IPS-18c (cell line): ENCODE measurements around the gene LDLRAD4.

Source experiments
- H3K4me3 ChIP-seq: 2 replicates; pipeline ENCODE4 v1.7.0; 2013; ENCODE audit warnings: low read depth, mild to moderate bottlenecking, low read length, moderate library complexity; ENCODE audit not compliant: insufficient read depth
- H3K9me3 ChIP-seq: one replicate; pipeline ENCODE4 v1.6.1; 2013; ENCODE audit warnings: mild to moderate bottlenecking, low read length, moderate library complexity; ENCODE audit not compliant: control insufficient read depth, insufficient read depth

LDLRAD4 gene

GRCh38 chr18:13500869-13501542 is 282.4 kb downstream of the LDLRAD4 start:
- no peaks in the 10 kb centered on the region for H3K9me3 ChIP-seq
- no peak overlapping the region for H3K4me3 ChIP-seq

- H3K4me3 ChIP-seq = no peak overlapping the region
Observed at GRCh38 chr18:13501543-13501887, 283.0 kb downstream of the LDLRAD4 start.

DNA sequence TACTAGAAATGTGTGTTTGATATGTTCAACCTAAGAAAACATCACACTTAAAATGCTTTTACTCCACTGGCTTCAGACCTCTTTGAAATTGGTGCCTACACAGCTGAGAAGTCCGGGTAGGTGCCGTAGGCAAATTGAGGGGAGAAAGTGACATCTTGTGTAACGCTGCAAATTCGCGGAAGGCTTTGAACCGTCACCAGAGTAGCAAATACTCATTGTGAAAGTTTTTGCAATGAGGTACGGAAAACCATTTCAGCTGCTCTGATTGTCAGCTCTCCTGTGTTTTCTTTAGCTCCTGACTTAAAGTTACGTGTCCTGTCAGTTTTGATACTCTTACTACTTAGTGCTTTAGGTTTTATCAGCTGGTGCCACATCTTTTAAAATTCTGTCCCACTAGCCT is 283.3 kb downstream of the LDLRAD4 start:
- Histone ChIP-seq H3K9me3 (no peaks in the 10 kb centered on the region), H3K4me3 (no peak overlapping the region)

More at GRCh38 chr18:13501543-13501887, 283.0 kb downstream of the LDLRAD4 start:
- no peaks in the 10 kb centered on the region for H3K9me3 ChIP-seq

- Histone ChIP-seq H3K9me3 (no peaks in the 10 kb centered on the region), H3K4me3 (no peak overlapping the region)
Observed at GRCh38 chr18:13502585-13502984, 284.0 kb downstream of the LDLRAD4 start.

DNA sequence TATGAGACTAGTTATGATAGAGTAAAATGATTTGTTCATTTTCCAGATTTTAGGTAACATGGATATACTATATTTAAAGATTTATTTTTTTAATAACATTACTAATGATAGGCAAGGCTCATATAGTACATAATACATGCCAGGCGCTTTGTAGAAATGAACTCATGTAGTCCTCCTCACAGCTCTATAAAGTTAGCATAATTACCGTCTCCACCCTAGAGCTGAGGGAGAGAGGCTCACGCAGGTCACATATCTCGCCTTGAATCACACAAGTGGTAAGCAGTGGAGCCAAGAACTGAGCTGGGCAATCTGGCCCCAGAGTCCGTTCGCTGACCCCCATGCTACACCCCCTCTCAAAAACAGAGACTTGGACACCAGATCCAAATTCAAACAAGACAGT is 285.3 kb downstream of the LDLRAD4 start:
- Histone ChIP-seq H3K9me3 (no peaks in the 10 kb centered on the region), H3K4me3 (no peak overlapping the region)

GRCh38 chr18:13505780-13506345 is 287.3 kb downstream of the LDLRAD4 start:
- no peaks in the 10 kb centered on the region for H3K9me3 ChIP-seq
- H3K4me3 ChIP-seq = no peak overlapping the region

GRCh38 chr18:13510594-13510993 is 292.0 kb downstream of the LDLRAD4 start:
- no peaks in the 10 kb centered on the region for H3K9me3 ChIP-seq
- H3K4me3 ChIP-seq = no peak overlapping the region

DNA sequence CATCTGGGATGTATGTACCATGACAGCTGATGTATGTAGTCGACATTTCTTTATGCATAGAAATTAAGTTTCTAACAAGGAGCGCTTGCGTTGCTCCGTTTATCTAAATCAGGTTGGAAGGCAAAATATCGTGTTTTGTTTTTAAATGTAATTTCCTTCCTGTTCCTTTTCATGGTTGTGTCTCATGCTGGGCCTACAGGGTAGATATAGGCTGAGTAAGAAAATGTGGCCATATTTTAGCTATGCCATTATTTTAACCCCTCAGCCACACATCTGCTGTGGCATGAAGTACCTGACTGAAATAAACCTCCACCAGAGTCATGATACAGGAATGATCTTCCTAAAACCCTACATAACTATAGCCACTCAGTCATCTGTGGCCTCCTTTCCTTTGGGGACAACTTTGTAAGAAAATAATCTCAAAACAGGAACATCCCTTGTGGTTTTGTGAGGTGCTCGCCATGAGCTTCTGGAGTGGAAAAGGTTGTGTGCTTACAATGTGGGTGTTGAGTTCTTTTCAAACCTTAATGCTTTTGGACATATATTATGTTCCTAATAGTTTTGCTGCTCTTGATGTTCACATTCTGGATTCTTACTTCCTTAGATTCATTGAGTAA is 293.5 kb downstream of the LDLRAD4 start:
- no peaks in the 10 kb centered on the region for H3K9me3 ChIP-seq
- H3K4me3 ChIP-seq = no peak overlapping the region

DNA sequence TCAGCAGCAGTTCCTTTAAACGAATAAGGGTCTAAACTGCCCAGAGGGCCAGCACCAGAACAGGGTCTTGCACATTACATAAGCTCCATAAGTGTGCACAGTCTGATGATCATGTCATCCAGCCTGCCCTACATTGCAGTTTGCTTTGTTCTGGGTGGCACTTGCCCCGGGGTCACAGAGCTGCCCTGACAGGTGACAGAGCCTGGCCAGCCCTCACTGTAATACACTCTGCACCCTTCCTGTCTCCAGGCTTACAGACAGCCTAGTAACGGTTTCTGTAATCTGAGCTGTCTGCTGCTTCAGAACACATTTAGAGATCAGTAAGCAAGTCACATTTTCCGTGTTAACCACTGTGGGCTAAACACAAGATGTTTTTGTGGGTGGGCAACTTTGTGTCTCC is 294.5 kb downstream of the LDLRAD4 start:
- H3K9me3 ChIP-seq = no peaks in the 10 kb centered on the region
- H3K4me3 ChIP-seq = no peak overlapping the region

GRCh38 chr18:13513481-13513880 is 294.9 kb downstream of the LDLRAD4 start:
- H3K9me3 ChIP-seq = no peaks in the 10 kb centered on the region
- no peak overlapping the region for H3K4me3 ChIP-seq

GRCh38 chr18:13514558-13514957 is 296.0 kb downstream of the LDLRAD4 start:
- Histone ChIP-seq H3K9me3 (no peaks in the 10 kb centered on the region), H3K4me3 (no peak overlapping the region)

DNA sequence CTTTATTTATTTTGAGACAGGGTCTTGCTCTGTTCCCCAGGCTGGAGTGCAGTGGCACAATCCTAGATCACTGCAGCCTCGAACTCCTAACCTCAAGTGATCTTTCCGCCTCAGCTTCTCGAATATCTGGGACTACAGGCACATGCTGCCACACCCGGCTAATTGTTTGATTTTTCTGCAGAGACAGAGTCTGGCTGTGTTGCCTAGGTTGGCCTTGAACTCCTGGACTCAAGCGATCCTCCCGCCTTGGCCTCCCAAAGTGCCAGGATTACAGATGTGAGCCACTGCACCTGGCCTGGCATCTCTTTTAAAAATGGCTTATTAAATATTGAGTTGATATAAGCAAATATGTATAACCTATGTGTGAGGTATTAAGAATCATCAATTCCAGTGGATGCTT is 298.3 kb downstream of the LDLRAD4 start:
- H3K4me3 ChIP-seq = no peak overlapping the region
- H3K9me3 ChIP-seq = no peaks in the 10 kb centered on the region

DNA sequence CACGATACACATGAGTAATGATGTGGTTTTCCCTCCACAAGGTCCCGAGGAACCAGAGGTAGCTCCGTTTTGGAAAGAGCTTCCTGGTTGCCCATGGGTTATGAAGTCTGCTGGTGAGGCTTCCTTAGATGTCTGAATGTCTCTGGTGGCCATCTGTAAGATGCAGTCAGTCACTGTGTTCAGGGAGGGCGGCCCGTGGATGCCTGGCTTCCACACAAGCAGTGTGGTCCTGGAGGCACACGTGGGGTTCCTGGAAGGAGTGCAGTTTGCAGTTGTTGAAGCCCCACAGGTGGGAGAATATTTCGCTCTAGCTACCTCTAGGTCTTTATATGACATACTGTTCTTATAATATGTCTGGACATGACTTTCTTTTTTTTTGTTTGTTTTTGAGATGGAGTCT is 298.8 kb downstream of the LDLRAD4 start:
- Histone ChIP-seq H3K9me3 (no peaks in the 10 kb centered on the region), H3K4me3 (no peak overlapping the region)

DNA sequence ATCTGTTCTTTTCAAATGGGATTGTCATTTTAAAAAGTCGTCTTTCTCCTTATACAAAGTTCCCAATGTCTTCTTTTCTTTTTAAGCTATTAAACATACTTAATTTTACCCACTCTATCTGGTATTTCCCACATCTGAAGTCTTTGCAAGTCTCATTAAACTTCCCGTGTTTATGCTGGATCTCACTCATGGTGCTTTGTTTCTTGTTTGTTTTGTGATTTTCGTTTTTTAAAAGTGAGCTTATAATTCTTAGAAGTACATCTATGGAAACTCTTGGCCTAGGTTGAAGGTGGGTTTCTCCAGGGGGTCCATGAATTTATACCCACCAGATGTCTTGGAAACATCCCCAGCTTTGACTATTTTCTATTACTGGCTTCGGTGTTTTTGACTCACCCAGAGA is 299.8 kb downstream of the LDLRAD4 start:
- no peaks in the 10 kb centered on the region for H3K9me3 ChIP-seq
- no peak overlapping the region for H3K4me3 ChIP-seq

DNA sequence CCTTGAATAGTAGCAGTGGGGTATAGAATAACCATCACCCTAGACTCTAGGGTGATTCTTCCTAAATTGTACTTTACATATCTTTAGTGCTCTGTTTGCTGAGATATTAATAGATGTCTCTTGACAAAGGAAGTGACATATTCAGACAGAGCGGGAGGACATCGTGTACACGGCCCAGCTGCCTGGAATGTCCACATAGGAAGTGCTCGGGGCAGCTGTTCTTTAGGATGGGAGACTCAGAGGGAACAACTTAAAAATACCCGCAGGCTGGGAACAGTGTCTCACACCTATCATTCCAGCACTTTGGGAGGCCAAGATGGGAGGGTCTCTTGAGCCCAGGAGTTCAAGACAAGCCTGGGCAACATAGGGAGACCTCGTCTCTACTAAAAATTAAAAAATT is 301.7 kb downstream of the LDLRAD4 start:
- Histone ChIP-seq H3K9me3 (no peaks in the 10 kb centered on the region), H3K4me3 (no peak overlapping the region)

DNA sequence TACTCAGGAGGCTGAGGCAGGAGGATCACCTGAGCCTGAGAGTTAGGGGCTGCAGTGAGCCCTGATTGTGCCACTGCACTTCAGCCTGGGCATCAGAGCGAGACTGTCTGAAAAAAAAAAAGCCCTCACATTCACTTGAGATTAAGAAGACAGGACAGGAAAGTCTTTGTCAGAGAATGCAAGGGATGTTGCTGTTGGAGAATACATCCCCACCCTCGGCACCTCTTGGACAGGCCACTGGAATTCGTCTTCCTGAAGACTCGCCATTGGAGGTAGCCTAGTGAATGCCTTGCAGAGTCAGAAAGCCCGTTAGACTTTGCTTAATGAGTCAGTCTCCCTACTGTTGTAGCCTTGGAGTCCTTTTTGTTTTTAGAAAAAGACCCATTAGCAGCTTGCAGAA is 302.2 kb downstream of the LDLRAD4 start:
- H3K4me3 ChIP-seq = no peak overlapping the region
- H3K9me3 ChIP-seq = no peaks in the 10 kb centered on the region

GRCh38 chr18:13521418-13521817 is 302.9 kb downstream of the LDLRAD4 start:
- Histone ChIP-seq H3K9me3 (no peaks in the 10 kb centered on the region), H3K4me3 (no peak overlapping the region)

- no peaks in the 10 kb centered on the region for H3K9me3 ChIP-seq
- H3K4me3 ChIP-seq = no peak overlapping the region
Observed at GRCh38 chr18:13522256-13522655, 303.7 kb downstream of the LDLRAD4 start.
